DMS114 treated with DMSO at 0.1 percent for 48 hours (cell line): ENCODE measurements around the gene MAD1L1.

ENCODE experiments used
- DNase-seq: peaks from one replicate; lab custom pipeline; 2025; ENCODE audit not compliant: unreplicated experiment; lab: John Stamatoyannopoulos, UW

Gene MAD1L1

GRCh38 chr7:1857487-1858421, 375.0 kb downstream of the MAD1L1 start:
- DNase-seq = no peak

GRCh38 chr7:1856888-1857441, 375.8 kb downstream of the MAD1L1 start:
- DNase-seq = no peak

DNA sequence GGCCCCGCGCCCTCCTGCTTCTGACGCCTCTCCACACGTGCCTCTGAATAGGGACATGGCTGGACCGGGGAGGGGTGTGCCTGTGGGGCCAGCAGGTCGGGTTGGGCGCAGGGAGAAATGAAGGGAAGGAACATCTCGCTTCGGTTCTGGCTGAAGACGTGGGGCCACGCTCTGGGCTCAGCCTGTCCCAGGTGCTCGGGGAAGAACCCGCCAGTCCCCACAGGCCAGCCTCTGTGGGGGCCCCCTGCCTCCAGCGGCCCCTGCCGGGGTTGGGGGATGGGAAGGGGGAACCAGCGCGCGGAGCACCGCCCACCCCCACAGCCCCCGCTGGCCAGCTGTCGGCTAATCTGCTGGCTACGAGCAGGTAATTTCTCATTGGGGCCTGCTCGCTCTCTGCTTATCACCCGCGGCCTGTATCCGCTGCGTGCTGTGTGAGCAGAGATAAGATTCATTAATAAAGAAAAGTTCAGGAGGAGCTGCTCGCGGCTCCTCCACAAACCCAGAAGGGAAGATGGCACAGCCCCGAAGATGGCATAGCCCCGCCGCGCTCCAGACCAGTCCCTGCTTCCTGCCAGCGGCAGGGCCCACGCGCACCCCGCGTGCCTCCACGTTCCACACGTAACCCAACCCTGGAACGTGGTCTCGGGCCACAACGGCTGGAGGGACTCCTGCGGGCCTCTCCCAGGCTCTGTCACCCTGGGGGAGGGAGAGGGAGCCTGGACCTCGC, 376.4 kb downstream of the MAD1L1 start:
- no peak for DNase-seq

- DNase-seq = no peak
These were observed 377.0 kb downstream of the MAD1L1 start for GRCh38 chr7:1855725-1856160.

- DNase-seq = no peak
These were observed 377.6 kb downstream of the MAD1L1 start for GRCh38 chr7:1854866-1855724.

- no peak for DNase-seq
These were observed 378.5 kb downstream of the MAD1L1 start for GRCh38 chr7:1853986-1854865.

DNA sequence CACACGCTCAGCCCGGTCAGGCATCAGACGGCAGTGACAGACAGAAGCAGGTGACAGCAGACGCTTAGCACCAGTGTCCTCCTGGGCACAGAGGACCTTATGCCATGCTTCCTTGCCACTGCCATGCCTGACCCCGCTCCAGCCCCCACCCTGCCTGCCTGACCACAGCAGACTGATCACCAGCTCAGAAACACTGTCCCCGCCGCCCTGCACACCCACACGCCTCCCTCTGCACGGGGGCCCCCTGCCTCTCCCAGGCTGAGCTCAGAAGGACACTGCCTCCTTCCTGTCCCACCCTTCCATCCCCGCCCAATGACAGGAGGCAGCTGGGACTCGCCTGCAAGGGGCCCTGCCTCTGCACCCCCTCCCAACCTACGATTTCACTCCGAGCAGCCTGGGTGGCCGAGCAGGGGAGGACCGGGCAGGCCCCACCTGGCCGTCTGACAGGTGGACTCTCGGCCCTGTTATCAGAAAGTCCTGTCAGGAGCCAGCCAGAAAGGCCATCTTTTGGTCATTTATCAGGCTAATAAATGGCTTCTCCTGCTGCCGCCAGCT, 379.2 kb downstream of the MAD1L1 start:
- DNase-seq = no peak

DNA sequence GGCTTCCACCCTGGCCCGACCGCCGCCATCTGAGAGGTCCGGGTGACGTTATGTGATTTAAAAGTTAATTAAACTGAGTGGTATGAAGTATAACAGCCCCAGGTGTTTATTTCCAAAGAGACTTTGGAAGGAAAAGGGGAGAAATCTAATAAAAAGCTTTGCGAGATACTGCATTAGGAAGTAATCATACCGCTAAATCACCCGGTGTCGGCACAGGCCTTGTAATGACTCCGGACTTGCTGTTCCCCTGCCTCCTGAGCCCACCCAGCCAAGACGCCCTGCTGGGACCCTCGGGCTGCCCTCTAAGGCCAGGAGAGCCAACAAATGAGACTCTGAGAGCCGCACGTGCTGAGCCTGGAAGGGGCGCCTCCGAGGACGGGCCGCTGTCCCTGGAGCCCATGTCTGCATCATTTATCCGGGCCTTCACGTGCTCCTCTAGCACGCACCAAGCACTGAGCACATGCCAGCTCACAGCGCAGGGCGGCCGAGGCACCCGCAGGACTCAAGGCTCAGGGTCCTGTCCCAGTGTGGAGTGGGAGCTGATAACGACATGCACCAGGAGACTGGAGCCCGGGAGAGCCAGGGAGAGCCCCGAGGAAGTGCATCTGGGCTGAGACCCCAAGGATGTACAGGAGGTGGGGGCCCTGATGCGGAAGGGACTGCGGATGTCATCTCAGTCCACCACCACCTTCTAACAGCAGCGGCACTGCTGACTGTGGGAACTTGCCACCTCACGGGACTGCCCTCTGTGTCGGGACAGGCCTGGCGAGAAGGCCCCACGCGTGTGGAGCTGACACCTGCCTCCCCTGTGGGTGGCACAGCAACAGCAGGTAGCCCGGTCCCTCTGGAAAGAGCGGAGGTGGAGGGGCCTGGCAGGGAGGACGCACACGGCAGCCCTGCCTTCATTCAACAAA, 380.0 kb downstream of the MAD1L1 start:
- no peak for DNase-seq

- DNase-seq = no peak
These were observed 380.8 kb downstream of the MAD1L1 start for GRCh38 chr7:1851721-1852516.

- DNase-seq = no peak
These were observed 381.7 kb downstream of the MAD1L1 start for GRCh38 chr7:1850976-1851571.

DNA sequence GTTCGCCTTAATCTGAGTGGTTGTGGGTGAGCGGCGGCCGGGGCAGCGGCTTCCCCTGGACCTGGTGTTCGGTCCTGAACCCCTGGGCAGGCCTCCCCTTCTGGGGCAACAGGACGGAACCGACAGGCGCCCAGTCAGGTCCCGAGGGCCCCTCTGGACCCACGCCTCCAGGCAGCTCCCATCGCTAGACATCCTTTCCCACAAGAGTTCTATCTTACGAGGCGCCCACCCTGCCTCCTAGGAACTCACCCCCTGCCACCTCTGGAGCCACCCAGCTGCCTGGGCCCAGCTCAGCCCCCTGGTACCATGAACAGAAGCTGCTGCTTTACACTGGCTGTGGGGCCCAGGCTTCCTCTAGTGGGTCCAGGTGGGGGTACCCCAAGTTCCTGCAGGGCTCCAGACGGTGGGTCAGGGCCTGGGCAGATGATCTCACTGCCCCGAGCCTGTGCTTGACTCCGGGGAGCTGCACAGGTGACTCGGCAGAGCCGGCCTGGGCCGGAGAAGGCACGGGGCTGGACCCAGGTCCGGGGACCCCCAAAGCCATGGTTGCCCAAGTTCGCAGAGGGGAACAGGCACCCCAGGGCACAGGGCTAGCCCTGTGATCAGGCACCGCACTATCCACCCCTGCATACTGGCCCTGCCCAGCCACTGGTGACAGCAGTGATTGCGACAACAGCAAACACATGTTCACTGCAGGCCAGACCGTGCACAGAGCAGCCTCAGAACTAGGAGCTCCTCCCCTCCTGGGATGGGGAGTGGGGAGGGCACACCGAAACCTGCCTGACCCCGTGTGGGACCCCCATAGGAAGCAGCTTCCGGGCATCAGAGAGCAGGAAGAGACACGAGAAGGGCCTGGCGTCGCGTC, 382.4 kb downstream of the MAD1L1 start:
- DNase-seq = no peak

DNA sequence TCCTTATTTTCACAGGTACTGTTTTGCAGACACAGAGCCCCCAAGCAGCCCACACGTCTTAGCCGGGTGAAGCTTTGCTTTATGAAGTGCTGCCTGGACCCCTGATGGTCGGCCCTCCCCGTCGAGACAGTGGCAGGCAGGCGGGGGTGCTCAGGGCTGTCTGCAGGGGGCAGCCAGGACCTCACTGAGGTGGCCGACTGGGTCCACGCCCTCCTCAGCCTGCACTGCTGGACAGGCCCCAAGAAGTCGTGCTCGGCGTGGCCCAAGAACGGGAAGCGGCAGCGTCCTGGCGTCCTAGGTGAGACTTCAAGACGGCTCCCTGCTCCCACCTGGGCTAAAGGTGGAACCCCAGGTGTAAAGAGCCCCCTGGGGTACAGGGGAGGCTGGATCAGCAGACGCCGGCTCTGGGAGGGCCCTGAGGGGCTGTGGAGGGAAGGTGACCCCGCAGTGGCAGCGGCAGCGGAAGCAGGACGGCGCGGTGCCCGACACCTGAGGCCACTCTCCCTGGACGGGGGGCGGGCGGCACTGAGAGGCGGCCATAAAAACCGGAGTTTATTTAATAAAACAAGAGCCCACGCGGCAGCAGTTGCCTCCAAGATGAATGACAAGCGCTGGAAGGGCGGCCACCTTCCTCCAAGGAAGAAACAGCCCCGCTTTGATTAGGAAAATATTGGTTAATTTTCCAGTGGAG, 383.2 kb downstream of the MAD1L1 start:
- no peak for DNase-seq

DNA sequence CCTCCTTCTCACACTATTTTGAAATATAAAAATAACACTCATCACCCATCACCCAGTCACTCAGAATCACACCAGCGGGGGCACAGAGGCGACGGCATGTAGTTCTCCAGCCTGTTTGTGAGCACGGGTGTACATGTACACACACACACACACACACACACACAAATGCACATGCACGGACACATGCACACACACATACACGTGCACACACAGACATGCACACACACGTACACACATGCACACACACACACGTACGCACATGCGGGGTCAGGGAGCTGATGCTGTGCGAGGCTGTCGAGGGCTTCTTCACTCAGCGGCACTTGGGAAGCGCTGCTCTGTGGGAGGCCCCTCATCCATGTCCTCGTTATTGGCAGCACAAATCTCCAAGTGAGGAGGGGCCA, 383.8 kb downstream of the MAD1L1 start:
- no peak for DNase-seq

- DNase-seq = no peak
These were observed 384.6 kb downstream of the MAD1L1 start for GRCh38 chr7:1848013-1848640.

DNA sequence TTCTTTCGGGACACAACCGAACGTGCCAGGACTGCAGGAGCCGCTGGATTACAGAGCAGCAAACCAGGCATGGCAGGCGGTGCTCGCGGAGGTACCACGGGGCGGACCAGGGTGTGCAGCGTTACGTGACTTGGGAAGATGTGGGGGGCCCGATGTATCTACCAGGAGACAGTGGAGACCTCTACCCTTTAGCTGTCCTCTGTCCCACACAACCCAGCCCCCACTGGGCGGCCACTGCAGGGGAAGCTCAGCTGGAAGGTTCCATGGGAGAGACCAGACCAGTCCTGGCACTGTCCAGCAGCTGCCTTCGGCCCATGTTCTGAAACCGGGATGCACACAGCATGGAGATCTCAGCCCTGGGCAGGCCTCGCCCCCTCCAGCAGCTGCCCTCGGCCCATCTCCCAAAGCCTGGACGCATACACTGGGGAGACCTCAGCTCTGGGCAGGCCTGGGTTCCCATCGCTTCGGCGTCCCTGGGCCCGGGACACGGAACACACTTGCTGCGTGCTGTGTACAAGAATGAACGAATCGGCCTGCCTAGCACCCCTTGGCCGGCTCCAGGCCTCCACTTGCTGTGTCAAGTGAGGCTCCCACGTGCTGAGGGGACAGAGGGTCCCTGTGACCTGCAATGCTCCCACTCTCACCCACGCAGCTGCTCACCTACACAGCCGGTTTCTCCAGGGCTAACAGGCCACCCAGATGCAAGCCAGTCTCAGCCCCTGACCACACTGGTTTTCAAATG, 385.3 kb downstream of the MAD1L1 start:
- no peak for DNase-seq
